Osteocyte (in vitro differentiated cells): ENCODE results near the gene CNOT8. TPM values are rescaled to one million over a fixed set of nuclear protein-coding genes. Genes with fewer than 3 reads are reported as not detected.

ENCODE experiments used
- DNase-seq: peaks from one replicate; pipeline ENCODE4 v3.0.0; 2021; ENCODE audit warnings: mixed read lengths; ENCODE audit not compliant: unreplicated experiment; ENCODE audit errors: extremely low spot score
- H3K27ac Mint-ChIP-seq: one replicate; pipeline ENCODE4 v1.8.0; 2021; ENCODE audit warnings: mild to moderate bottlenecking, mixed read lengths; ENCODE audit not compliant: unreplicated experiment
- H3K27me3 Mint-ChIP-seq: one replicate; pipeline ENCODE4 v1.8.0; 2021; ENCODE audit warnings: mixed read lengths; ENCODE audit not compliant: unreplicated experiment
- H3K36me3 Mint-ChIP-seq: one replicate; pipeline ENCODE4 v1.8.0; 2021; ENCODE audit warnings: mixed read lengths; ENCODE audit not compliant: unreplicated experiment
- H3K4me1 Mint-ChIP-seq: one replicate; pipeline ENCODE4 v1.8.0; 2021; ENCODE audit warnings: mixed read lengths; ENCODE audit not compliant: unreplicated experiment
- H3K4me3 Mint-ChIP-seq: one replicate; pipeline ENCODE4 v1.8.0; 2021; ENCODE audit warnings: mild to moderate bottlenecking, moderate library complexity, mixed read lengths; ENCODE audit not compliant: unreplicated experiment
- H3K9me3 Mint-ChIP-seq: one replicate; pipeline ENCODE4 v1.8.0; 2021; ENCODE audit warnings: mixed read lengths; ENCODE audit not compliant: unreplicated experiment
- long read RNA-seq: library from polyadenylated mRNA; unstranded; transcript quantifications from one replicate; pipeline ENCODE4 v2.0.0, GENCODE V29; 2021
- total RNA-seq: library from RNA; stranded (reverse); gene quantifications from 2 replicates; pipeline ENCODE4 v1.2.1, GENCODE V29; 2021
- TF ChIP-seq, protein P1 (sequence below): fragments of 200-600 bp; sonication (generic); IDR thresholded peaks from 2 replicates; pipeline ENCODE4 v1.5.0; 2021; ENCODE audit warnings: antibody characterized with exemption, mild to moderate bottlenecking, moderate library complexity

CNOT8 gene
- total RNA-seq: 49.2 and 61.1 TPM in 2 replicates
- long read RNA-seq, transcript CNOT8-202 (7 exons, 2,604 nt): minor isoform, 74 of 578 reads
- long read RNA-seq, transcript CNOT8-204 (8 exons, 2,708 nt): minor isoform, 41 of 578 reads
- long read RNA-seq, transcript CNOT8-201 (7 exons, 2,528 nt): major isoform, 306 of 578 reads
- long read RNA-seq, transcript CNOT8-210 (6 exons, 945 nt): minor isoform, 26 of 578 reads
- long read RNA-seq, partial matches to known transcripts: 38 of 578 reads
- long read RNA-seq, other reads (novel, unspliced or antisense): 76 of 578 reads

DNA sequence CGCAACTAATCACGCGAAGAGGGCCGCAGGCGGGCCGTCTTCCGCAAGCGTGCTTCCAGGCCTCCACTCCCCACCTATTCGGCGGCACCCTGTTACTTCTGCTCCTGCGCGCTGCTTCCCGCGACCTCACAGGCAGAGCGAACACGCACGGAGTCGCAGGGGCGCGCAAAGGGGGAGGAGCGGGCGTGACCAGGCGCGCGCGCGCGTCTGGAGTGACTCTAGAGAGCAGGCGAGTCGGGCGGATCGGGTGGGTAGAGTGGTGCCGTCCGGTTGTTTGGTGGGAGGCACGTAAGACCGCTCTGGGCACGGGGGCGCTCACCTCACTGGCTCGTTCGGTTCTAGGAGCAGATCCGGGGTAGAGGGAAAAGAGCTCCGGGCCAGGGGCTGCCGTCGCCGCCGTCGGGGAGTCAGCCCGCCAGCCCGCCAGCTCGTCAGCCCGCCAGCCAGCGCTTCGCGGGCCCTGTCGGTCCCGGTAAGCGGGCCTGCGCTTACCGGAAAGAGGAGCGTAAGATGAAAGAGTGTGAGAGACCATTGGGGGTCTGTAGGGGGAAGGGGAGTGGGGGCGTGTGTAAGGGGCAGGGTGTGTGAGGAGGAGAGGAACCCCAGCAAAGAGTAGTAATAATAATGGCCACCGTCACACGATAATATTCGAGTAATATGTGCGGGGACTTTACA, at the start of gene CNOT8:
Gene CNOT8 (plus strand): TSS at position 331 of the 675 bp plus-strand sequence. CDS start 4,652 bp downstream, outside the sequence.
- TF ChIP-seq, protein P1, sequence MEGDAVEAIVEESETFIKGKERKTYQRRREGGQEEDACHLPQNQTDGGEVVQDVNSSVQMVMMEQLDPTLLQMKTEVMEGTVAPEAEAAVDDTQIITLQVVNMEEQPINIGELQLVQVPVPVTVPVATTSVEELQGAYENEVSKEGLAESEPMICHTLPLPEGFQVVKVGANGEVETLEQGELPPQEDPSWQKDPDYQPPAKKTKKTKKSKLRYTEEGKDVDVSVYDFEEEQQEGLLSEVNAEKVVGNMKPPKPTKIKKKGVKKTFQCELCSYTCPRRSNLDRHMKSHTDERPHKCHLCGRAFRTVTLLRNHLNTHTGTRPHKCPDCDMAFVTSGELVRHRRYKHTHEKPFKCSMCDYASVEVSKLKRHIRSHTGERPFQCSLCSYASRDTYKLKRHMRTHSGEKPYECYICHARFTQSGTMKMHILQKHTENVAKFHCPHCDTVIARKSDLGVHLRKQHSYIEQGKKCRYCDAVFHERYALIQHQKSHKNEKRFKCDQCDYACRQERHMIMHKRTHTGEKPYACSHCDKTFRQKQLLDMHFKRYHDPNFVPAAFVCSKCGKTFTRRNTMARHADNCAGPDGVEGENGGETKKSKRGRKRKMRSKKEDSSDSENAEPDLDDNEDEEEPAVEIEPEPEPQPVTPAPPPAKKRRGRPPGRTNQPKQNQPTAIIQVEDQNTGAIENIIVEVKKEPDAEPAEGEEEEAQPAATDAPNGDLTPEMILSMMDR: no peak
- H3K36me3 Mint-ChIP-seq: peaks cover 6% of the 10 kb centered on the region
- H3K4me1 Mint-ChIP-seq: peaks cover 40% of the 10 kb centered on the region
- no peaks in the 10 kb centered on the region for H3K9me3 Mint-ChIP-seq
- DNase-seq: peak; percentile 99
- no peaks in the 10 kb centered on the region for H3K27me3 Mint-ChIP-seq
- H3K27ac Mint-ChIP-seq: peak within 1 kb of the TSS; percentile 100
- peak within 1 kb of the TSS; percentile 92 for H3K4me3 Mint-ChIP-seq

DNA sequence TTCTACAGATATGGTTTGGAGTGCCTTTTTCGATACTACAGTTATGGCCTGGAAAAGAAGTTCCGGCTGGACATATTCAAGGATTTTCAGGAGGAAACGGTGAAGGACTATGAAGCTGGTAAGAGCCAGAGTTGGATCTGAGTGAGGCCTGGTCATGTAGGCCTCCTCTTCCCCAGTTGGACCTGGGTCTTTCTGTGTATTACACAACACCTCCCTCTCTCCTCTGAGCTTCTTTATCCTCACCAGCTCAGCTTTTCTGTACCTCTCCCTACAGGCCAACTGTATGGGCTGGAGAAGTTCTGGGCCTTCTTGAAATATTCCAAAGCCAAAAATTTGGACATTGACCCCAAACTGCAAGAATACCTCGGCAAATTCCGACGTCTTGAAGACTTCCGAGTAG, 47.2 kb upstream of the CNOT8 start:
- Mint-ChIP-seq H3K4me1 (no peaks in the 10 kb centered on the region), H3K9me3 (no peaks in the 10 kb centered on the region), H3K36me3 (peaks cover 60% of the 10 kb centered on the region), H3K4me3 (no peak overlapping the region), H3K27me3 (no peaks in the 10 kb centered on the region), H3K27ac (peak overlapping the region; percentile 18)
- TF ChIP-seq, protein P1: no peak
- DNase-seq: no peak

DNA sequence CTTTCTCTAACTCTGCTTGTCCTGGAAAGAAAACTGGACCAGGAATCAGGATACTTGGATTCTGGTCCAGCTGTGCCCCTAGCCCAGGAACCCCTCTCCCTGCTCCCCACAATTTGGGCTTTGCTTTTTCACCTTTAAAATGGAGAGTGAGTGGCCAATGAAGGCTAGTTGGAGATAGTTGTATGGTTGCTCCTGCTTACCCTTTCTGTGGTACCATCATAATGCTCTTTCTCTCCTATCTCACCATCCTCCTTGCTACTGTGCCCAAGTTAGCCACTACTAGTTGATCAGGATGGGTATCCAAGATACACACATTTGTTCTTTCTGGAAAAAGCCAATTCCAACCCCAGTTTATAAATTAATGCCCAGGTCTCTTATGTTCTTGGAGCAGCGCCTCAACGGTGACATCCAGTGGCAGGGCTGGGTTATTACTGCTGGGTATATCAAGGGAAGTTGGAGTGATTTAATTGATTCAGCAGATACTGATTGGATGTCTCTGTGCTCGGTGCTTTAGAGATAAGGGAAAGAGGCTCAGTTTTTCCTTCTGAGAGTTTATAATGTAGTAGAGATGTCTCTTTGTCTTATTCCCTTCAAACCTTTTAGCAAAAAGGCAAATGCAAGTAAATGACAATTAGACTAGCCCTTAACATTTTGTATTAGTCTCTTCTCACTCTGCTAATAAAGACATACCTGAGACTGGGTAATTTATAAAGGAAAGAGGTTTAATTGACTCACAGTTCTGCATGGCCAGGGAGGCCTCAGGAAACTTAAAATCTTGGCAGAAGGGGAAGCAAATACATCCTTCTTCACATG, 46.6 kb upstream of the CNOT8 start:
- Mint-ChIP-seq H3K4me3 (no peak overlapping the region), H3K9me3 (no peaks in the 10 kb centered on the region), H3K27ac (peak overlapping the region; percentile 4), H3K36me3 (peaks cover 61% of the 10 kb centered on the region), H3K27me3 (no peaks in the 10 kb centered on the region), H3K4me1 (no peaks in the 10 kb centered on the region)
- no peak for DNase-seq
- TF ChIP-seq, protein P1: peak; percentile 89

DNA sequence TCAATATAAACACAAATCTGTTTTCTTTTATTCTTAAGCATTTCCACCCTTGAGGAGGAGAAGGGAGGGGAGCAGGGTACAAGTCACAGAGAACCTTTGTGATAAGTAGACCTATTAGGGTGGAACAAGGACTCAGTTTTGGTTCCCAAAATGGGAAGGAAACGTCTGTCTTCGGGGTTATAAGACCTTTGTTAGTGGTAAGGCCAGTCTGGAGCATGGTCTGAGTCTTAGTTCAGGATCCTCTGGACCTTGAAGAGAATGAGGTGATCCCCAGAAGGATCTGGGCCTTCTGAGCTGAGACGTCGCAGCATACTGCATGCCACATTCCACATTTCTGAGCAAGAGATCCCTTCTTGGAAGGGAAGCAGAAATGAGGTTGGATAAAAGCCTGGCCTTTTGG, 45.3 kb upstream of the CNOT8 start:
- H3K9me3 Mint-ChIP-seq: no peaks in the 10 kb centered on the region
- H3K27me3 Mint-ChIP-seq: no peaks in the 10 kb centered on the region
- H3K36me3 Mint-ChIP-seq: peaks cover 62% of the 10 kb centered on the region
- H3K4me3 Mint-ChIP-seq: no peak overlapping the region
- H3K4me1 Mint-ChIP-seq: no peaks in the 10 kb centered on the region
- H3K27ac Mint-ChIP-seq: no peak overlapping the region
- DNase-seq: no peak
- TF ChIP-seq, protein P1: no peak
